PC-9 (cell line): ENCODE data around the gene PFN2. TPM values are rescaled to one million over a fixed set of nuclear protein-coding genes. Genes with fewer than 3 reads are reported as not detected.

Experiments used
- BruUV-seq: library from RNA; stranded (reverse); fragments of 400-500 nt; replicated peaks from 2 replicates; lab custom pipeline; 2021; lab: Mats Ljungman, UMichigan
- CTCF ChIA-PET: fragments of 300-600 bp; sonication (Branson Sonifier 250); formaldehyde crosslinking; loops from one replicate; lab custom pipeline; 2022; ENCODE audit warnings: antibody characterized with exemption; lab: Charles Lee
- POLR2A ChIA-PET: fragments of 300-600 bp; sonication (Branson Sonifier 250); formaldehyde crosslinking; loops from one replicate; lab custom pipeline; 2022; ENCODE audit warnings: antibody characterized with exemption; ENCODE audit not compliant: unreplicated experiment; lab: Charles Lee
- DNase-seq, 2 experiments: peaks; one replicate each; pipeline versions ENCODE4 v3.0.0 to v3.0.0-alpha.2; 2015 to 2022; ENCODE audit warnings: mixed read lengths in 1 of 2
- H2AFZ ChIP-seq: fragments of 200-600 bp; sonication (generic); 2 replicates; pipeline ENCODE4 v1.8.1; 2017; ENCODE audit warnings: antibody characterized with exemption
- H3F3A ChIP-seq: fragments of 200-600 bp; sonication (generic); 2 replicates; pipeline ENCODE4 v1.8.1; 2017; ENCODE audit warnings: antibody characterized with exemption, mild to moderate bottlenecking, low read depth; ENCODE audit not compliant: insufficient read depth
- H3K27ac ChIP-seq: fragments of 200-600 bp; sonication (generic); 2 replicates; pipeline ENCODE4 v1.6.1; 2016; ENCODE audit warnings: mixed run types
- H3K27me3 ChIP-seq: fragments of 200-600 bp; sonication (generic); 2 replicates; pipeline ENCODE4 v1.6.1; 2016; ENCODE audit warnings: low read depth, mixed run types; ENCODE audit not compliant: insufficient read depth
- H3K36me3 ChIP-seq: fragments of 200-600 bp; sonication (generic); 2 replicates; pipeline ENCODE4 v1.6.1; 2016; ENCODE audit warnings: low read depth, mixed run types
- H3K4me1 ChIP-seq: fragments of 200-600 bp; sonication (generic); replicated peaks from 2 replicates; pipeline ENCODE4 v1.6.1; 2016; ENCODE audit warnings: mixed run types; ENCODE audit not compliant: insufficient read depth
- H3K4me2 ChIP-seq: fragments of 200-600 bp; sonication (generic); 2 replicates; pipeline ENCODE4 v1.6.1; 2017; ENCODE audit warnings: mixed run types
- H3K4me3 ChIP-seq: fragments of 200-600 bp; sonication (generic); 2 replicates; pipeline ENCODE4 v1.6.1; 2016; ENCODE audit warnings: mixed run types
- H3K79me2 ChIP-seq: fragments of 200-600 bp; sonication (generic); 2 replicates; pipeline ENCODE4 v1.6.1; 2017; ENCODE audit warnings: low read depth, mixed run types
- H3K9me2 ChIP-seq: fragments of 200-600 bp; sonication (generic); 2 replicates; pipeline ENCODE4 v1.8.1; 2017; ENCODE audit warnings: mild to moderate bottlenecking; ENCODE audit not compliant: insufficient read depth
- H3K9me3 ChIP-seq: fragments of 200-600 bp; sonication (generic); 2 replicates; pipeline ENCODE4 v1.8.1; 2016; ENCODE audit warnings: low read depth; ENCODE audit not compliant: insufficient read depth
- H4K20me1 ChIP-seq: fragments of 200-600 bp; sonication (generic); 2 replicates; pipeline ENCODE4 v1.8.1; 2017; ENCODE audit not compliant: insufficient read depth
- CTCF ChIP-seq: fragments of 200-600 bp; sonication (generic); conservative IDR thresholded peaks from 2 replicates; pipeline ENCODE4 v1.6.1; 2017; ENCODE audit warnings: mixed run types, antibody characterized with exemption, mild to moderate bottlenecking, moderate library complexity
- EZH2 ChIP-seq: fragments of 200-600 bp; sonication (generic); IDR thresholded peaks from 2 replicates; pipeline ENCODE4 v1.8.0; 2017; ENCODE audit warnings: antibody characterized with exemption, low read depth
- intact Hi-C: fragments of 100-400 bp; cut with micrococcal nuclease; formaldehyde crosslinking; loops from one replicate; pipeline ENCODE4 v1.10.0; 2022; ENCODE audit not compliant: unreplicated experiment
- total RNA-seq: library from RNA; stranded (reverse); gene quantifications from 2 replicates; pipeline ENCODE4 v1.2.3, GENCODE V29; 2021

PFN2 gene
- total RNA-seq, 1 experiment from 2014 or later: 187 TPM

DNA sequence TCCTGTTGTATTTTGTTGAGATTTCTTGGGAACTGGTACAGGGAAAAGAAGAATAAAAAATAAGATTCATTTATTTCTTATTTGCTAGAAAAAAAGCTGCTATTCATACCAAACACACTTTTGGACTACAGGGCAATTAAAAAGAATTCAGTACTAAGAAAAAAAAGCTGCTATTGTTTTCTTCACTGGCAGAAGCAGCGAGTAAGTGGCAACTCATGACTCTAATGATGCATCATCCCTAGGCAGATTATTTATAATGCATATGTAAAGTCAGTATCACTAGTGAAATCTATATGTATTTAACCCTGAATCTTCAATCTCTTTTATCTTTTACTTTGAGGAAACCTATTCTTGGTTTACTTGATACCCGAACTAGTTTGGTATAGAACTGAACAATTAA, 15.2 kb downstream of the PFN2 start:
- DNase-seq: no peak
- 0 out of 2 replicates have a peak, but pooled peaks cover 5% of the 10 kb centered on the region for H3K79me2 ChIP-seq

DNA sequence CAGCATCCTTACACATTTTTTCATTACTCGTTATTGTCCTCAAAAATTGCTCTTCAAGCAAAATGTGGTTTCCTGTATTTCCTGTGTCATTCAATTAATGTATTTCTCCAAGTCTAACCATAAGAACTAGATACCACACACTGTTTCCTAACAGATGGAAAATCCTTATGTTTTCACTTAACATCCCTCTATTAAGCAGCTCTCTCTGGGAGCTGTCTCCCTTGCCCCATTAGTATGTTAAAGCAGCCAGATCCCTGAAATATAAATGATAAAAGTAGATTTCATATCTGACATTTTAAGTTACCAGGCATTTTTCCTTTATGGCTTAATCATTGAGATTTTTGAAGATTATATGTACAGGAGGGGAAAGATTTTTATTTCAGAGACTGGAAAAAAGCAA, 15.9 kb downstream of the PFN2 start:
- CTCF ChIA-PET: no interaction called here
- intact Hi-C loops: no loop called here

More for the DNA sequence above, 15.2 kb downstream of the PFN2 start:
- no peaks in the 10 kb centered on the region; the same call in 1 of the 2 replicates for H3F3A ChIP-seq
- H3K36me3 ChIP-seq: peaks cover 24% of the 10 kb centered on the region
- no peak overlapping the region for H2AFZ ChIP-seq
- TF ChIP-seq CTCF (no peak), EZH2 (no peak)
- intact Hi-C loops: no loop called here
- H3K27ac ChIP-seq: no peak overlapping the region
- H3K4me1 ChIP-seq: no peaks in the 10 kb centered on the region
- no peak overlapping the region for H3K4me3 ChIP-seq
- no TSS peak for BruUV-seq
- CTCF ChIA-PET: no interaction called here
- no peaks in the 10 kb centered on the region for H3K27me3 ChIP-seq
- no peaks in the 10 kb centered on the region for H4K20me1 ChIP-seq
- POLR2A ChIA-PET: no interaction called here
- no peak overlapping the region for H3K4me2 ChIP-seq
- H3K9me2 ChIP-seq: no peaks in the 10 kb centered on the region
- H3K9me3 ChIP-seq: no peaks in the 10 kb centered on the region

DNA sequence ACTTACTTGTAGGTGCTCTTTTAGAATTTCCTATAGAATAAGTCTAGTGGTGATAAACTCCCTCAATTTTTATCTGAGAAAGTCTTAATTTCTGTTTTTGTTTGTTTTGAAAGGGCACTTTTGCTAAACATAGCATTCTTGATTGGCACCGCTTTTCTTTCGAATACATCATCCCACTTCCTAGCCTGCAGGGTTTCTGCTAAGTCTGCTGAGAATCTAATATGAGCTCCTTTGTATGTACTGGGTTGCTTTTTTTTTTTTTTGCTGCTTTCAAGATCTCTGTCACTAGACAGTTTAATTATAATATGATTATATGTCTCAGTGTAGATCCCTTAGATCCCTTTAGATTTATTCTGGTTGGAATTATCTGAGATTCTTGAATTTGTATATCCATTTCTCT, 21.5 kb downstream of the PFN2 start:
- Histone ChIP-seq H3K79me2 (no peaks in the 10 kb centered on the region; the same call in 1 of the 2 replicates), H3K4me1 (no peaks in the 10 kb centered on the region), H4K20me1 (no peaks in the 10 kb centered on the region), H3K27ac (no peak overlapping the region), H3K4me2 (no peak overlapping the region), H3K36me3 (0 out of 2 replicates have a peak, but pooled peaks cover 14% of the 10 kb centered on the region), H3K4me3 (no peak overlapping the region), H3K9me3 (no peaks in the 10 kb centered on the region), H3K27me3 (no peaks in the 10 kb centered on the region), H3K9me2 (no peaks in the 10 kb centered on the region), H2AFZ (no peak overlapping the region), H3F3A (peaks cover 10% of the 10 kb centered on the region; the same call in 1 of the 2 replicates)
- ChIA-PET CTCF (interaction anchor here (0.6 kb wide), 1 partner anchor 203 kb away, joined by 8 read pairs; no protein-coding TSS in a partner anchor), POLR2A (interaction anchor here (0.5 kb wide), 1 partner anchor 657 kb away, joined by 4 read pairs; no protein-coding TSS in a partner anchor)
- TF ChIP-seq CTCF (no peak), EZH2 (no peak)
- intact Hi-C loops: no loop called here
- no TSS peak for BruUV-seq
- no peak for DNase-seq

More for the DNA sequence above, 15.9 kb downstream of the PFN2 start:
- no peaks in the 10 kb centered on the region for H3K9me2 ChIP-seq
- no peaks in the 10 kb centered on the region for H3K27me3 ChIP-seq
- peaks cover 22% of the 10 kb centered on the region for H3K36me3 ChIP-seq
- DNase-seq: no peak
- no peak overlapping the region for H3K4me3 ChIP-seq
- POLR2A ChIA-PET: interaction anchor here (0.5 kb wide), 1 partner anchor 10 kb away, joined by 4 read pairs; no protein-coding TSS in a partner anchor
- H3K4me1 ChIP-seq: no peaks in the 10 kb centered on the region
- H2AFZ ChIP-seq: no peak overlapping the region
- H3K9me3 ChIP-seq: no peaks in the 10 kb centered on the region
- H3K79me2 ChIP-seq: 0 out of 2 replicates have a peak, but pooled peaks cover 5% of the 10 kb centered on the region
- TF ChIP-seq EZH2 (no peak), CTCF (no peak)
- H3F3A ChIP-seq: no peaks in the 10 kb centered on the region; the same call in 1 of the 2 replicates
- no TSS peak for BruUV-seq
- no peaks in the 10 kb centered on the region for H4K20me1 ChIP-seq
- no peak overlapping the region for H3K27ac ChIP-seq
- no peak overlapping the region for H3K4me2 ChIP-seq
